GM12878 (cell line): ENCODE data around the gene CIAPIN1.

Experiments used
- CHD1 ChIP-seq: IDR thresholded peaks from 2 replicates; pipeline ENCODE4 v1.6.1; 2012; ENCODE audit warnings: low read depth, low read length, improper control_type of control experiment
- CUX1 ChIP-seq: IDR thresholded peaks from 2 replicates; pipeline ENCODE4 v1.6.1; 2012; ENCODE audit warnings: improper control_type of control experiment, low read depth, low read length; ENCODE audit not compliant: insufficient replicate concordance
- E2F8 ChIP-seq: fragments of 450-650 bp; IDR thresholded peaks from 2 replicates; pipeline ENCODE4 v1.6.1; 2018; ENCODE audit warnings: mild to moderate bottlenecking, low read depth, moderate library complexity; ENCODE audit not compliant: partially characterized antibody
- EZH2 ChIP-seq: IDR thresholded peaks from 2 replicates; pipeline ENCODE4 v1.6.1; 2012; ENCODE audit warnings: low read depth, mild to moderate bottlenecking, control low read depth, inconsistent platforms, low read length, borderline replicate concordance; ENCODE audit not compliant: control insufficient read depth
- POLR2A ChIP-seq: IDR thresholded peaks from 2 replicates; pipeline ENCODE4 v1.6.1; 2011; ENCODE audit warnings: low read depth, mild to moderate bottlenecking, low read length
- SMC3 ChIP-seq: IDR thresholded peaks from 2 replicates; pipeline ENCODE4 v1.6.1; 2011; ENCODE audit warnings: low read length, improper control_type of control experiment, borderline replicate concordance
- TAF1 ChIP-seq: IDR thresholded peaks from 2 replicates; pipeline ENCODE4 v1.6.1; 2011; ENCODE audit warnings: mild to moderate bottlenecking, low read depth, low read length, borderline replicate concordance
- TF ChIP-seq, protein P1 (sequence below), 3 experiments: IDR thresholded peaks in 2 of 3; conservative IDR thresholded peaks in 1 of 3; 2 replicates each; pipeline ENCODE4 v1.5.1; 2011; ENCODE audit warnings: low read depth in 3 of 3, low read length in 3 of 3, mild to moderate bottlenecking in 3 of 3, control low read depth in 2 of 3, moderate library complexity in 2 of 3, inconsistent platforms in 1 of 3, mixed read lengths in 1 of 3; ENCODE audit not compliant: control insufficient read depth in 2 of 3, insufficient read depth in 1 of 3; ENCODE audit errors: extremely low read depth in 1 of 3
- TF ChIP-seq, protein P2 (sequence below): IDR thresholded peaks from 2 replicates; pipeline ENCODE4 v1.6.1; 2012; ENCODE audit warnings: mild to moderate bottlenecking, low read depth, low read length

GRCh38 chr16:57482845-57483545 lies 35.8 kb upstream of the CIAPIN1 start:
- no peak for TF ChIP-seq CHD1
- no peak for TF ChIP-seq POLR2A
- no peak for TF ChIP-seq E2F8
- TF ChIP-seq, protein P1, sequence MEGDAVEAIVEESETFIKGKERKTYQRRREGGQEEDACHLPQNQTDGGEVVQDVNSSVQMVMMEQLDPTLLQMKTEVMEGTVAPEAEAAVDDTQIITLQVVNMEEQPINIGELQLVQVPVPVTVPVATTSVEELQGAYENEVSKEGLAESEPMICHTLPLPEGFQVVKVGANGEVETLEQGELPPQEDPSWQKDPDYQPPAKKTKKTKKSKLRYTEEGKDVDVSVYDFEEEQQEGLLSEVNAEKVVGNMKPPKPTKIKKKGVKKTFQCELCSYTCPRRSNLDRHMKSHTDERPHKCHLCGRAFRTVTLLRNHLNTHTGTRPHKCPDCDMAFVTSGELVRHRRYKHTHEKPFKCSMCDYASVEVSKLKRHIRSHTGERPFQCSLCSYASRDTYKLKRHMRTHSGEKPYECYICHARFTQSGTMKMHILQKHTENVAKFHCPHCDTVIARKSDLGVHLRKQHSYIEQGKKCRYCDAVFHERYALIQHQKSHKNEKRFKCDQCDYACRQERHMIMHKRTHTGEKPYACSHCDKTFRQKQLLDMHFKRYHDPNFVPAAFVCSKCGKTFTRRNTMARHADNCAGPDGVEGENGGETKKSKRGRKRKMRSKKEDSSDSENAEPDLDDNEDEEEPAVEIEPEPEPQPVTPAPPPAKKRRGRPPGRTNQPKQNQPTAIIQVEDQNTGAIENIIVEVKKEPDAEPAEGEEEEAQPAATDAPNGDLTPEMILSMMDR (IDR thresholded peaks at IDR 0.05 in 2 of 3, conservative IDR thresholded peaks at IDR 0.05 in 1 of 3; ENCODE audit: control insufficient read depth in 2 of 3, extremely low read depth in 1 of 3, insufficient read depth in 1 of 3, low read depth in 3 of 3, low read length in 3 of 3) = no peak
- TF ChIP-seq, protein P2, sequence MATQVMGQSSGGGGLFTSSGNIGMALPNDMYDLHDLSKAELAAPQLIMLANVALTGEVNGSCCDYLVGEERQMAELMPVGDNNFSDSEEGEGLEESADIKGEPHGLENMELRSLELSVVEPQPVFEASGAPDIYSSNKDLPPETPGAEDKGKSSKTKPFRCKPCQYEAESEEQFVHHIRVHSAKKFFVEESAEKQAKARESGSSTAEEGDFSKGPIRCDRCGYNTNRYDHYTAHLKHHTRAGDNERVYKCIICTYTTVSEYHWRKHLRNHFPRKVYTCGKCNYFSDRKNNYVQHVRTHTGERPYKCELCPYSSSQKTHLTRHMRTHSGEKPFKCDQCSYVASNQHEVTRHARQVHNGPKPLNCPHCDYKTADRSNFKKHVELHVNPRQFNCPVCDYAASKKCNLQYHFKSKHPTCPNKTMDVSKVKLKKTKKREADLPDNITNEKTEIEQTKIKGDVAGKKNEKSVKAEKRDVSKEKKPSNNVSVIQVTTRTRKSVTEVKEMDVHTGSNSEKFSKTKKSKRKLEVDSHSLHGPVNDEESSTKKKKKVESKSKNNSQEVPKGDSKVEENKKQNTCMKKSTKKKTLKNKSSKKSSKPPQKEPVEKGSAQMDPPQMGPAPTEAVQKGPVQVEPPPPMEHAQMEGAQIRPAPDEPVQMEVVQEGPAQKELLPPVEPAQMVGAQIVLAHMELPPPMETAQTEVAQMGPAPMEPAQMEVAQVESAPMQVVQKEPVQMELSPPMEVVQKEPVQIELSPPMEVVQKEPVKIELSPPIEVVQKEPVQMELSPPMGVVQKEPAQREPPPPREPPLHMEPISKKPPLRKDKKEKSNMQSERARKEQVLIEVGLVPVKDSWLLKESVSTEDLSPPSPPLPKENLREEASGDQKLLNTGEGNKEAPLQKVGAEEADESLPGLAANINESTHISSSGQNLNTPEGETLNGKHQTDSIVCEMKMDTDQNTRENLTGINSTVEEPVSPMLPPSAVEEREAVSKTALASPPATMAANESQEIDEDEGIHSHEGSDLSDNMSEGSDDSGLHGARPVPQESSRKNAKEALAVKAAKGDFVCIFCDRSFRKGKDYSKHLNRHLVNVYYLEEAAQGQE = no peak
- no peak for TF ChIP-seq CUX1
- no peak for TF ChIP-seq EZH2
- no peak for TF ChIP-seq TAF1
- no peak for TF ChIP-seq SMC3
